Cerebellar cortex (tissue), 1 donor: ENCODE measurements around the gene NANS.
"Not testable (repeated sequence)": the region's sequence is repeated elsewhere in the genome, so short reads cannot be mapped to it uniquely, and the experiment has no call there.

Experiments used
- DNase-seq: peaks from one replicate; pipeline ENCODE4 v3.0.0-alpha.2; 2015; ENCODE audit warnings: low spot score

NANS gene

GRCh38 chr9:98076514-98076890 is 20.0 kb downstream of the NANS start:
- DNase-seq: not testable (repeated sequence)

- DNase-seq: no peak
These were observed 22.4 kb downstream of the NANS start for GRCh38 chr9:98078895-98079294.

- no peak for DNase-seq
These were observed 23.8 kb downstream of the NANS start for GRCh38 chr9:98080326-98080725.

GRCh38 chr9:98080780-98081179 is 24.2 kb downstream of the NANS start:
- DNase-seq: no peak

GRCh38 chr9:98081477-98082219 is 25.1 kb downstream of the NANS start:
- DNase-seq: no peak

- no peak for DNase-seq
These were observed 26.5 kb downstream of the NANS start for GRCh38 chr9:98083061-98083501.

- DNase-seq: no peak
These were observed 27.1 kb downstream of the NANS start for GRCh38 chr9:98083566-98084183.

GRCh38 chr9:98084396-98084795 is 27.9 kb downstream of the NANS start:
- no peak for DNase-seq

- no peak for DNase-seq
These were observed 28.5 kb downstream of the NANS start for GRCh38 chr9:98085058-98085457.

GRCh38 chr9:98085944-98086343 is 29.4 kb downstream of the NANS start:
- no peak for DNase-seq

- DNase-seq: no peak
These were observed 29.9 kb downstream of the NANS start for GRCh38 chr9:98086461-98086860.

- DNase-seq: no peak
These were observed 31.2 kb downstream of the NANS start for GRCh38 chr9:98087420-98088354.

- DNase-seq: not testable (repeated sequence)
These were observed 34.1 kb downstream of the NANS start for GRCh38 chr9:98090674-98091073.

GRCh38 chr9:98091735-98092612 is 35.4 kb downstream of the NANS start:
- DNase-seq: no peak

- no peak for DNase-seq
These were observed 36.0 kb downstream of the NANS start for GRCh38 chr9:98092613-98092931.

- DNase-seq: no peak
These were observed 37.8 kb downstream of the NANS start for GRCh38 chr9:98094316-98094715.

- no peak for DNase-seq
These were observed 38.3 kb downstream of the NANS start for GRCh38 chr9:98094851-98095250.

GRCh38 chr9:98095401-98095800 is 38.9 kb downstream of the NANS start:
- DNase-seq: no peak

GRCh38 chr9:98096091-98096490 is 39.6 kb downstream of the NANS start:
- no peak for DNase-seq

GRCh38 chr9:98097836-98098235 is 41.3 kb downstream of the NANS start:
- no peak for DNase-seq

- DNase-seq: no peak
These were observed 42.8 kb downstream of the NANS start for GRCh38 chr9:98099346-98099745.

GRCh38 chr9:98099898-98100297 is 43.4 kb downstream of the NANS start:
- no peak for DNase-seq
